AG04450 (cell line): ENCODE results near the gene STPG2. TPM values are rescaled to one million over a fixed set of nuclear protein-coding genes. Genes with fewer than 3 reads are reported as not detected.

Experiments used
- CTCF ChIA-PET: fragments of 300-600, 350-600 bp; formaldehyde crosslinking; extraction: SDS; loops from one replicate; lab custom pipeline; 2022; ENCODE audit warnings: antibody characterized with exemption, inconsistent platforms; lab: Charles Lee
- POLR2A ChIA-PET: fragments of 350-600 bp; formaldehyde crosslinking; extraction: SDS; loops from one replicate; lab custom pipeline; 2021; ENCODE audit warnings: antibody characterized with exemption, inconsistent platforms; lab: Yijun Ruan, JAX
- DNase-seq: peaks from one replicate; pipeline ENCODE4 v3.0.0-alpha.2; 2011; ENCODE audit warnings: low read depth, low spot score
- H3K27ac ChIP-seq: one replicate; pipeline ENCODE4 v1.5.1; 2012; ENCODE audit warnings: low read depth, low read length, control low read depth
- H3K27me3 ChIP-seq: one replicate; pipeline ENCODE4 v1.6.0; 2012; ENCODE audit warnings: low read length; ENCODE audit not compliant: control insufficient read depth, insufficient read depth
- H3K4me3 ChIP-seq: 2 replicates; pipeline ENCODE4 v1.5.1; 2011; ENCODE audit warnings: mild to moderate bottlenecking, low read depth, low read length, control low read depth
- H3K9me3 ChIP-seq: 2 replicates; pipeline ENCODE4 v1.5.1; 2012; ENCODE audit warnings: low read length; ENCODE audit not compliant: control insufficient read depth, insufficient read depth
- polyA plus RNA-seq: library from polyadenylated mRNA; depleted of rRNA; stranded (reverse); fragments of >200 nt; gene quantifications from 2 replicates; pipeline ENCODE4 v1.2.3, GENCODE V29; 2011
- TF ChIP-seq, protein P1 (sequence below): IDR thresholded peaks from 2 replicates; pipeline ENCODE4 v1.5.1; 2011; ENCODE audit warnings: low read depth, low read length, control low read depth, inconsistent platforms

Gene STPG2
- polyA plus RNA-seq, 1 experiment = not detected

DNA sequence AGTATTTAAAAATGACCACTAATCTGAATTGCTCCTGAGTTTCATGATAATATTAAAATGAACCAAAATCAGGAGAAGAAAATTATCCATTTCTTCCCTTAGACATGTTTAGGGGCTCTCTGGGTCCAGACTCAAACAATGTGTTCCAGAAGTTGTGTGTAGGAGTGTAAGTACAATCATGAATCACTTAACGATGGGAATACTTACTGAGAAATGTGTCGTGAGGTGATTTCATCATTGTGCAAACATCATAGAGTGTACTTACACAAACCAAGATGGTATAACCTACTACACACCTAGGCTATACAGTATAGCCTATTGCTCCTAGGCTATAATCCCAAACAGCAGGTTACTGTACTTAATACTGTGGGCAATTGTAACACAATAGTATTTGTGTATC is 74.8 kb downstream of the STPG2 start:
- CTCF ChIA-PET = no interaction called here
- Histone ChIP-seq H3K27ac (no peak overlapping the region), H3K4me3 (no peak overlapping the region), H3K9me3 (no peaks in the 10 kb centered on the region), H3K27me3 (no peaks in the 10 kb centered on the region)
- TF ChIP-seq, protein P1, sequence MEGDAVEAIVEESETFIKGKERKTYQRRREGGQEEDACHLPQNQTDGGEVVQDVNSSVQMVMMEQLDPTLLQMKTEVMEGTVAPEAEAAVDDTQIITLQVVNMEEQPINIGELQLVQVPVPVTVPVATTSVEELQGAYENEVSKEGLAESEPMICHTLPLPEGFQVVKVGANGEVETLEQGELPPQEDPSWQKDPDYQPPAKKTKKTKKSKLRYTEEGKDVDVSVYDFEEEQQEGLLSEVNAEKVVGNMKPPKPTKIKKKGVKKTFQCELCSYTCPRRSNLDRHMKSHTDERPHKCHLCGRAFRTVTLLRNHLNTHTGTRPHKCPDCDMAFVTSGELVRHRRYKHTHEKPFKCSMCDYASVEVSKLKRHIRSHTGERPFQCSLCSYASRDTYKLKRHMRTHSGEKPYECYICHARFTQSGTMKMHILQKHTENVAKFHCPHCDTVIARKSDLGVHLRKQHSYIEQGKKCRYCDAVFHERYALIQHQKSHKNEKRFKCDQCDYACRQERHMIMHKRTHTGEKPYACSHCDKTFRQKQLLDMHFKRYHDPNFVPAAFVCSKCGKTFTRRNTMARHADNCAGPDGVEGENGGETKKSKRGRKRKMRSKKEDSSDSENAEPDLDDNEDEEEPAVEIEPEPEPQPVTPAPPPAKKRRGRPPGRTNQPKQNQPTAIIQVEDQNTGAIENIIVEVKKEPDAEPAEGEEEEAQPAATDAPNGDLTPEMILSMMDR = no peak
- no peak for DNase-seq
- POLR2A ChIA-PET = no interaction called here

DNA sequence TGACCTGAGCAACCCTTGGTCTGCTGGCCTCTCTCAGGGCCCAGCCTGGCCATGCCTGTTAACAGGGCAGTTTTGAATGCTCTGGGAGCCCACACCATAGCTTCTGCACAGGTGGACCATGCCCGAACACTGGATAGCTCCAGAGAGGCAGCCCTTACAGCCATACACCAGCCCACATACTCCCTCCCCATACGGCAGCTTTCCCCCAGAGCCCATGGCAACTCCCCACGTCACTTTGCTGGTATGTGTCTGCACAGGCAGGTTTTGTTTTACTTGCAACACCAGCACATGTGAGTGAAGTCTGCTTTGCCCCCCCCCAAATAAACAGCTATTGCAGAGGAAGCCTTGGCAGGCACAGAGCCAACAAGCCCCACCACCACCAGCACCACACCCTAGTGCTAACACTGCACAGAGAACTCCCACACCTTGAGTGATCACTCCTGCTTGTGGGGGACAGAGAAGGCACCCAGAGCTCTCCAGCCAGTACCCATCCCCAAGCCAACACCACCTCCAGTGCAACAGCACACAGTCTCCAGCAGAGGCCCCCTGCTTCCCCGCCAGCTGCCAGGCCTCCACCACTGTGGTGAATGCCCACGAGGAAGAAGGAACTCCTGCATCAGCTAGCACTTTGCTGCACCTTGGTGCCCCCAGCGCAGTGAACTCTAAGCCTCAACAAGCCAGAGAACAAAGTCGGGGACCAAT is 87.3 kb downstream of the STPG2 start:
- H3K27me3 ChIP-seq = no peaks in the 10 kb centered on the region
- ChIA-PET CTCF (no interaction called here), POLR2A (no interaction called here)
- TF ChIP-seq, protein P1 = no peak
- DNase-seq = no peak
- no peak overlapping the region for H3K27ac ChIP-seq
- no peak overlapping the region for H3K4me3 ChIP-seq
- H3K9me3 ChIP-seq = no peaks in the 10 kb centered on the region

DNA sequence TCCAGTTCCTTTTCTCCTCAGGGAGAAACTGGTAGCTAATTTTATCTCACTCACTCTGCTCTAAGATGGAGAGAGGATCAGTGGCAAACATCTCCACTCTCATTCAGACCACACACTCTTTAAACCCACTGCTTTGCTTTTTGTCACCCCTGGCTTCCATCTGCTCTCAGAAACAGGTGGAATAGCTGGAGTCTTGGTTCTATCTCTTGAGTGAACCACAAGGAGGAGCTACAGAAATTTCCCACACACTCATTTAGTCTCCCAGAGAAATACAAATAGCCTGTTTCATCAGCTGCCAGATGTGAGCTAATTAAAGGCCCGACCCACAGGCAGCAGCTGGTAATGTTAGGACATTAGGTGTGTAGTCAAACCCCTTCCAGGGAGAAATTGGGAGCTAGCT is 96.6 kb downstream of the STPG2 start:
- TF ChIP-seq, protein P1 = no peak
- H3K4me3 ChIP-seq = no peak overlapping the region
- ChIA-PET POLR2A (no interaction called here), CTCF (interaction anchor here (0.6 to 0.7 kb wide), 2 partner anchors 15 to 56 kb away, joined by 3 read pairs; no protein-coding TSS in a partner anchor)
- H3K9me3 ChIP-seq = no peaks in the 10 kb centered on the region
- H3K27me3 ChIP-seq = no peaks in the 10 kb centered on the region
- no peak for DNase-seq
- no peak overlapping the region for H3K27ac ChIP-seq

DNA sequence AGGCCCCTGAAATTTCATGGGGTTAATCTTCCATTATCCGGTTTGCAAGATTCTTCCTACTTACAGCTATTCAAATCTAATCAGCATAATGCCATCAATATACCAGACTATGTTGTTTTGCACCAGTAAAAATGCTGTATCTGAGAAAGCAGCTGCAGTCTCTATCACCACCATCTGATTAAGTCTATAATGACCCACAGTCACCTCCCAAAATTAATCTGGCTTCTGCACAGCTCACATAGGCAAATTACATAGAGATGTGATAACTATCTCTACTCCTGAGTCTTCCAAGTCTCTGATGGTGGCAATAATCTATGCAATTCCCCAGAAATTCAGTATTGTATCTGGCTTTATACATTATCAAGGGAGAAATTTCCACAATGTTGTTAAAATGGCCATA is 113.2 kb downstream of the STPG2 start:
- POLR2A ChIA-PET = no interaction called here

DNA sequence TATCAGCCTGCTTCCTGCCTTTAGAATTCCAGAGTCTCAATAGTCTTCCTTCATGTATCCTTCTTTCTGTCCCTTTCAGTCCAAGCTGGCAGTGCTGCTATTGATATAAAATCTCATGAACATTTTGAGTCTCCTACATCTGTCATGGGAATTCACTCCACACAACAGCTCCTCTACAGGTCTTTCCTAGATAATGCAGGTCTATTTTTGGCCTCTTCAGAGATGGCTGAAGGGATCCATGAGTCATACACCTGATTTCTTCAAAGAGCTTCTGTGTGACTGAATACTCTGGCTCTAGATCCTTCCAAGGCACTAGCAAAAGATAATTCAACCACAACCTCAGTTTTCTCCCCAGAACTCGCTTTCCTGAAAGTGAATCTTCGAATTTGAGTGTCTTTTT is 115.4 kb downstream of the STPG2 start:
- TF ChIP-seq, protein P1 = no peak
- CTCF ChIA-PET = no interaction called here
- no peak for DNase-seq

More for the DNA sequence above, 113.2 kb downstream of the STPG2 start:
- no peak overlapping the region for H3K4me3 ChIP-seq
- H3K27ac ChIP-seq = no peak overlapping the region
- TF ChIP-seq, protein P1 = no peak
- no peak for DNase-seq
- H3K9me3 ChIP-seq = no peaks in the 10 kb centered on the region
- CTCF ChIA-PET = no interaction called here
- no peaks in the 10 kb centered on the region for H3K27me3 ChIP-seq

More for the DNA sequence above, 115.4 kb downstream of the STPG2 start:
- POLR2A ChIA-PET = no interaction called here
- H3K27me3 ChIP-seq = no peaks in the 10 kb centered on the region
- H3K27ac ChIP-seq = no peak overlapping the region
- no peaks in the 10 kb centered on the region; the same call in 1 of the 2 replicates for H3K9me3 ChIP-seq
- no peak overlapping the region for H3K4me3 ChIP-seq
